Sigmoid colon (tissue), 7 donors: ENCODE data around the gene DCD. TPM values are rescaled to one million over a fixed set of nuclear protein-coding genes. Genes with fewer than 3 reads are reported as not detected.
"Not testable (repeated sequence)": the region's sequence is repeated elsewhere in the genome, so short reads cannot be mapped to it uniquely, and the experiment has no call there.

Experiments used
- DNase-seq: peaks from one replicate; pipeline ENCODE4 v3.0.0-alpha.2; 2019
- H3K27ac ChIP-seq, 4 donors: fragments of 200-600 bp; sonication (generic); one replicate each; pipeline ENCODE4 v1.5.1; 2016 to 2019; ENCODE audit warnings: mild to moderate bottlenecking in 1 of 4
- H3K27me3 ChIP-seq, 3 donors: fragments of 200-600 bp; sonication (generic); one replicate each; pipeline ENCODE4 v1.5.1; 2019; ENCODE audit warnings: mild to moderate bottlenecking in 1 of 3
- H3K36me3 ChIP-seq, 4 donors: fragments of 200-600 bp; sonication (generic); one replicate each; pipeline ENCODE4 v1.5.1; 2016 to 2019
- H3K4me1 ChIP-seq, 4 donors: fragments of 200-600 bp; sonication (generic); one replicate each; pipeline ENCODE4 v1.5.1; 2017 to 2019
- H3K4me3 ChIP-seq, 4 donors: fragments of 200-600 bp; sonication (generic); one replicate each; pipeline ENCODE4 v1.5.1; 2017 to 2019; ENCODE audit warnings: mild to moderate bottlenecking in 2 of 4, moderate library complexity in 1 of 4
- H3K9me3 ChIP-seq, 4 donors: fragments of 200-600 bp in 3 of 4; sonication (generic) in 3 of 4; one replicate each; pipeline versions ENCODE4 v1.5.1 to v1.6.1; 2013 to 2019
- EP300 ChIP-seq, 4 donors: sonication (generic); formaldehyde crosslinking; IDR thresholded peaks; one replicate each; pipeline ENCODE4 v1.6.1; 2017; ENCODE audit warnings: antibody characterized with exemption in 4 of 4
- POLR2A ChIP-seq, 2 donors: fragments of 450-650 bp; IDR thresholded peaks; one replicate each; pipeline ENCODE4 v1.6.1; 2016; ENCODE audit warnings: antibody characterized with exemption in 2 of 2, mild to moderate bottlenecking in 2 of 2, moderate library complexity in 2 of 2
- POLR2AphosphoS5 ChIP-seq, 4 donors: sonication (generic); formaldehyde crosslinking; IDR thresholded peaks; one replicate each; pipeline ENCODE4 v1.6.1; 2017; ENCODE audit warnings: antibody characterized with exemption in 4 of 4
- WGBS, 2 donors: extraction: QIAGEN DNeasy Blood & Tissue Kit; methylation state at CpG; one replicate each; pipeline ENCODE4 v1.1.7; 2013; 5-methylcytosine and 5-hydroxymethylcytosine counted together
- intact Hi-C: fragments of 100-400 bp; cut with DNase I; formaldehyde crosslinking; loops from one replicate; pipeline ENCODE4 v1.15.1; 2023
- polyA plus RNA-seq, 3 donors: library from polyadenylated mRNA; stranded (reverse); fragments of 200-250 nt; gene quantifications; one replicate each; pipeline ENCODE4 v1.2.3, GENCODE V29; 2013
- total RNA-seq, 4 donors: library from RNA; depleted of rRNA; stranded (reverse); fragments of >200 nt; gene quantifications; one replicate each; pipeline ENCODE4 v1.1.0, GENCODE V29; 2016
- TF ChIP-seq, protein P1 (sequence below), 4 experiments: fragments of 450-650 bp in 3 of 4; fragments of 200-600 bp in 1 of 4; IDR thresholded peaks; one replicate each; pipeline ENCODE4 v1.5.1; 2016 to 2019; ENCODE audit warnings: antibody characterized with exemption in 4 of 4, mild to moderate bottlenecking in 3 of 4, moderate library complexity in 2 of 4
- donor health status: healthy with polysubstance abuse.
- donor health status: Bipolar disorder and iron deficiency.
- donor health status: healthy.

DCD gene
- total and polyA plus RNA-seq, 7 donors = not detected

- Histone ChIP-seq H3K9me3 (no peaks in the 10 kb centered on the region), H3K4me1 (no peaks in the 10 kb centered on the region), H3K27me3 (peaks cover 0 to 7% (median 0%) of the 10 kb centered on the region in 3 donors), H3K36me3 (no peaks in the 10 kb centered on the region), H3K27ac (no peak overlapping the region), H3K4me3 (no peak overlapping the region)
- DNase-seq = no peak
- TF ChIP-seq POLR2AphosphoS5 (IDR thresholded peaks at IDR 0.05) (no peak), POLR2A (IDR thresholded peaks at IDR 0.05) (no peak), EP300 (IDR thresholded peaks at IDR 0.05) (no peak)
- TF ChIP-seq, protein P1, sequence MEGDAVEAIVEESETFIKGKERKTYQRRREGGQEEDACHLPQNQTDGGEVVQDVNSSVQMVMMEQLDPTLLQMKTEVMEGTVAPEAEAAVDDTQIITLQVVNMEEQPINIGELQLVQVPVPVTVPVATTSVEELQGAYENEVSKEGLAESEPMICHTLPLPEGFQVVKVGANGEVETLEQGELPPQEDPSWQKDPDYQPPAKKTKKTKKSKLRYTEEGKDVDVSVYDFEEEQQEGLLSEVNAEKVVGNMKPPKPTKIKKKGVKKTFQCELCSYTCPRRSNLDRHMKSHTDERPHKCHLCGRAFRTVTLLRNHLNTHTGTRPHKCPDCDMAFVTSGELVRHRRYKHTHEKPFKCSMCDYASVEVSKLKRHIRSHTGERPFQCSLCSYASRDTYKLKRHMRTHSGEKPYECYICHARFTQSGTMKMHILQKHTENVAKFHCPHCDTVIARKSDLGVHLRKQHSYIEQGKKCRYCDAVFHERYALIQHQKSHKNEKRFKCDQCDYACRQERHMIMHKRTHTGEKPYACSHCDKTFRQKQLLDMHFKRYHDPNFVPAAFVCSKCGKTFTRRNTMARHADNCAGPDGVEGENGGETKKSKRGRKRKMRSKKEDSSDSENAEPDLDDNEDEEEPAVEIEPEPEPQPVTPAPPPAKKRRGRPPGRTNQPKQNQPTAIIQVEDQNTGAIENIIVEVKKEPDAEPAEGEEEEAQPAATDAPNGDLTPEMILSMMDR (IDR thresholded peaks at IDR 0.05) = no peak
- intact Hi-C loops = no loop called here
- WGBS, 2 donors = 36 to 49% methylated on average over 3 of the region's 3 CpGs
Measured at GRCh38 chr12:54680374-54680773, 32.2 kb upstream of the DCD start.

DNA sequence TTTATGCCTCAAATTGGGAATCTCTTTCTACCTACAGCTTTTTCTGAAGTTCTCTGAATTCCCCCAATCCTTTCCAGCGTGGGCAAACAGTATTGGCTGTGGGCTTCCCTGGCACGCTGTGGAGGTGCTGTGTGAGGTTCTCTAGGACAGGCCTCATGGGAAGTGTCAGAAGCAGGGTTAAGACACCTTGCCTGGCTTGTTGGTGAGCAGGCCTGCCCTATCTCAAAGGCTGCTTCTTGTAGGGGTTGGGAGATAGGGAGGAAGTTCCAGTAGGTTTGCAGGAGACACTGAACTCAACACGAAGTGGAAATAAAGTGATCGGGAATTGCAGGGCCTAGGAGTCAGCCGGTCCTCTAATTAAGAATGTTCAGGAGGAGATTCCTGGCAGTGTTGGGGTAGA lies 30.0 kb upstream of the DCD start:
- H3K27ac ChIP-seq = no peak overlapping the region
- intact Hi-C loops = no loop called here
- H3K9me3 ChIP-seq = no peaks in the 10 kb centered on the region
- TF ChIP-seq POLR2AphosphoS5 (IDR thresholded peaks at IDR 0.05) = no peak
- no peaks in the 10 kb centered on the region for H3K36me3 ChIP-seq
- no peak for DNase-seq
- H3K4me1 ChIP-seq = no peaks in the 10 kb centered on the region
- H3K27me3 ChIP-seq = no peaks in the 10 kb centered on the region
- no peak overlapping the region for H3K4me3 ChIP-seq
- WGBS, 2 donors = 85 to 86% methylated on average over 5 of the region's 5 CpGs

- Histone ChIP-seq H3K36me3 (no peaks in the 10 kb centered on the region), H3K27me3 (no peaks in the 10 kb centered on the region), H3K4me1 (no peaks in the 10 kb centered on the region), H3K27ac (no peak overlapping the region), H3K4me3 (no peak overlapping the region), H3K9me3 (no peaks in the 10 kb centered on the region)
- TF ChIP-seq EP300 (IDR thresholded peaks at IDR 0.05) = no peak
- TF ChIP-seq, protein P1 (IDR thresholded peaks at IDR 0.05) = no peak
- intact Hi-C loops = no loop called here
- DNase-seq = no peak
- WGBS, 2 donors = 87 to 90% methylated on average over 5 of the region's 5 CpGs
Measured at GRCh38 chr12:54667945-54668344, 19.8 kb upstream of the DCD start.

GRCh38 chr12:54666008-54666407 lies 17.8 kb upstream of the DCD start:
- 58 to 80% methylated on average over 3 of the region's 3 CpGs for WGBS, 2 donors
- H3K4me1 ChIP-seq = no peaks in the 10 kb centered on the region

DNA sequence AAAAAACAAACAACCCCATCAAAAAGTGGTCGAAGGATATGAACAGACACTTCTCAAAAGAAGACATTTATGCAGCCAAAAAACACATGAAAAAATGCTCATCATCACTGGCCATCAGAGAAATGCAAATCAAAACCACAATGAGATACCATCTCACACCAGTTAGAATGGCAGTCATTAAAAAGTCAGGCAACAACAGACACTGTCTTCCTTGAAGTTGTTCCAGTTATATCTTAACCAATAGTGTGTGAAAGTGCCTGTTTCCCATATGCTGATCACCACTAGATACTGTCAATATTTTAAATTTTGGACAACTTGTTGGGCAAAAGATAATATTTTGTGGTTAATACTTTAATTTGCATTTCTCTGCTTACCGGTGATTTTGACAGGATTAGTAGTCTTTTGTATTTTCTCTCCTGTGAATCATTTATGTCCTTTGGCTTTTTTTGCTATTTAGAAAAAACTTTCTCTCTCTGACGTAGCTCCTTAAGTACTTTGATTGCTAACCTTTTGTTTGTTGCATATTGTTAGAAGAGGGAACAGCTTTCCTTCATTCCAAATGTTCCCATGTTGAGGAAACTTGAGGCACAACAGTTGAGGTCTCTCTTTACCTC lies 17.0 kb upstream of the DCD start:
- H3K27ac ChIP-seq, H3K27me3 ChIP-seq, H3K4me1 ChIP-seq, intact Hi-C loops, H3K36me3 ChIP-seq, H3K9me3 ChIP-seq, DNase-seq, H3K4me3 ChIP-seq: not testable (repeated sequence)
- 70 to 77% methylated on average over 3 of the region's 3 CpGs for WGBS, 2 donors

More at GRCh38 chr12:54666008-54666407, 17.8 kb upstream of the DCD start:
- TF ChIP-seq EP300 (IDR thresholded peaks at IDR 0.05) = no peak
- TF ChIP-seq, protein P1 (IDR thresholded peaks at IDR 0.05) = no peak
- TF ChIP-seq POLR2AphosphoS5 (IDR thresholded peaks at IDR 0.05) = no peak
- no peak for TF ChIP-seq POLR2A (IDR thresholded peaks at IDR 0.05)
- H3K9me3 ChIP-seq = no peaks in the 10 kb centered on the region
- no peak overlapping the region for H3K4me3 ChIP-seq
- intact Hi-C loops = no loop called here
- H3K36me3 ChIP-seq = no peaks in the 10 kb centered on the region
- H3K27ac ChIP-seq = no peak overlapping the region
- H3K27me3 ChIP-seq = no peaks in the 10 kb centered on the region
- no peak for DNase-seq

- Histone ChIP-seq H3K4me1 (no peaks in the 10 kb centered on the region), H3K4me3 (no peak overlapping the region), H3K27ac (no peak overlapping the region), H3K27me3 (no peaks in the 10 kb centered on the region), H3K9me3 (no peaks in the 10 kb centered on the region), H3K36me3 (no peaks in the 10 kb centered on the region)
- intact Hi-C loops = no loop called here
- TF ChIP-seq, protein P1 (IDR thresholded peaks at IDR 0.05) = no peak
- TF ChIP-seq EP300 (IDR thresholded peaks at IDR 0.05) = no peak
- TF ChIP-seq POLR2AphosphoS5 (IDR thresholded peaks at IDR 0.05) = no peak
- no peak for TF ChIP-seq POLR2A (IDR thresholded peaks at IDR 0.05)
- WGBS, 2 donors = 78 to 88% methylated on average over 3 of the region's 3 CpGs
- no peak for DNase-seq
Measured at GRCh38 chr12:54663603-54664002, 15.4 kb upstream of the DCD start.
